HG03520 (cell line): ENCODE results near the gene AHNAK2.

ENCODE experiments used
- ATAC-seq: cut with Tn5 transposase; IDR thresholded peaks from one replicate; pipeline ENCODE4 v1.9.1; 2021; ENCODE audit warnings: mild to moderate bottlenecking, moderate library complexity; ENCODE audit not compliant: unreplicated experiment

AHNAK2 gene

GRCh38 chr14:104887623-104888488 lies 90.3 kb downstream of the AHNAK2 start:
- ATAC-seq = no peak
